Stimulated activated CD4-positive, alpha-beta T cell treated with anti-CD3 and anti-CD28 coated beads, TNF-alpha, amount 100 ng/mL, for 1 hour (primary cell): ENCODE data around the gene SYNPR.

ENCODE experiments used
- DNase-seq, 3 donors: peaks; one replicate each; pipeline ENCODE4 v3.0.0-alpha.2; 2020; ENCODE audit warnings: low read depth in 3 of 3, low spot score in 1 of 3

Gene SYNPR

GRCh38 chr3:63462732-63463131, 184.6 kb downstream of the SYNPR start:
- DNase-seq, result no peak

GRCh38 chr3:63467392-63467791, 189.3 kb downstream of the SYNPR start:
- DNase-seq, result no peak

- no peak for DNase-seq
Measured at GRCh38 chr3:63470745-63471144, 192.6 kb downstream of the SYNPR start.

GRCh38 chr3:63471781-63472180, 193.7 kb downstream of the SYNPR start:
- DNase-seq, result no peak

GRCh38 chr3:63473641-63474166, 195.6 kb downstream of the SYNPR start:
- no peak for DNase-seq

- DNase-seq, result no peak
Measured at GRCh38 chr3:63474828-63475518, 196.9 kb downstream of the SYNPR start.

GRCh38 chr3:63477494-63478129, 199.5 kb downstream of the SYNPR start:
- no peak for DNase-seq

GRCh38 chr3:63478990-63479660, 201.0 kb downstream of the SYNPR start:
- DNase-seq, result no peak

GRCh38 chr3:63479661-63480035, 201.5 kb downstream of the SYNPR start:
- no peak for DNase-seq

- DNase-seq, result no peak
Measured at GRCh38 chr3:63481627-63482026, 203.5 kb downstream of the SYNPR start.

- no peak for DNase-seq
Measured at GRCh38 chr3:63482341-63482740, 204.2 kb downstream of the SYNPR start.

GRCh38 chr3:63492464-63492863, 214.4 kb downstream of the SYNPR start:
- no peak for DNase-seq

- no peak for DNase-seq
Measured at GRCh38 chr3:63493101-63493500, 215.0 kb downstream of the SYNPR start.

GRCh38 chr3:63494646-63495045, 216.5 kb downstream of the SYNPR start:
- no peak for DNase-seq

- no peak for DNase-seq
Measured at GRCh38 chr3:63497641-63498040, 219.5 kb downstream of the SYNPR start.

GRCh38 chr3:63500196-63500595, 222.1 kb downstream of the SYNPR start:
- no peak for DNase-seq

GRCh38 chr3:63508305-63508704, 230.2 kb downstream of the SYNPR start:
- DNase-seq, result no peak

- no peak for DNase-seq
Measured at GRCh38 chr3:63508771-63509170, 230.7 kb downstream of the SYNPR start.

GRCh38 chr3:63513791-63514190, 235.7 kb downstream of the SYNPR start:
- no peak for DNase-seq

- DNase-seq, result no peak
Measured at GRCh38 chr3:63514678-63515077, 236.6 kb downstream of the SYNPR start.

GRCh38 chr3:63519426-63519825, 241.3 kb downstream of the SYNPR start:
- no peak for DNase-seq

GRCh38 chr3:63521657-63522056, 243.5 kb downstream of the SYNPR start:
- no peak for DNase-seq
